NT2/D1 (cell line): ENCODE results near the gene PORCN.

Experiments used
- YY1 ChIP-seq: IDR thresholded peaks from 2 replicates; pipeline ENCODE4 v1.6.1; 2011; ENCODE audit not compliant: insufficient read length, insufficient read depth
- ZNF274 ChIP-seq: IDR thresholded peaks from 2 replicates; pipeline ENCODE4 v1.6.1; 2011; ENCODE audit warnings: mild to moderate bottlenecking, low read depth, low read length

GRCh38 chrX:48473704-48473990 is 35.1 kb upstream of the PORCN start:
- TF ChIP-seq YY1: no peak
- no peak for TF ChIP-seq ZNF274
